ENCODE data around the gene HECTD1.
"Not testable (repeated sequence)": the region's sequence is repeated elsewhere in the genome, so short reads cannot be mapped to it uniquely, and the experiment has no call there.

The HECTD1 gene

DNA sequence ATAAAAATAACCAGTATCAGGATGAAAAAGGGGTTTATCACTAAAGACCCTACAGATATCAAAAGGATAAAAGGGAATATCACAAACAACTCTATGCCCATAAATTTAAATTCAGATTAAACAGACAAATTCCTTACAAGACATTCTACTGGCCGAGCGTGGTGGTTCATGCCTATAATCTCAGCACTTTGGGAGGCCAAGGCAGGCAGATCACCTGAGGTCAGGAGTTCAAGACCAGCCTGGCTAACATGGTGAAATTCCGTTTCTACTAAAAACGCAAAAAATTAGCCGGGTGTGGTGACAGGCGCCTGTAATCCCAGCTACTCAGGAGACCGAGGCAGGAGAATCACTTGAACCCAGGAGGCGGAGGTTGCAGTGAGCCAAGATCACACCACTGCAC, 15.0 kb downstream of the HECTD1 start:
- not testable (repeated sequence) for DNase-seq

DNA sequence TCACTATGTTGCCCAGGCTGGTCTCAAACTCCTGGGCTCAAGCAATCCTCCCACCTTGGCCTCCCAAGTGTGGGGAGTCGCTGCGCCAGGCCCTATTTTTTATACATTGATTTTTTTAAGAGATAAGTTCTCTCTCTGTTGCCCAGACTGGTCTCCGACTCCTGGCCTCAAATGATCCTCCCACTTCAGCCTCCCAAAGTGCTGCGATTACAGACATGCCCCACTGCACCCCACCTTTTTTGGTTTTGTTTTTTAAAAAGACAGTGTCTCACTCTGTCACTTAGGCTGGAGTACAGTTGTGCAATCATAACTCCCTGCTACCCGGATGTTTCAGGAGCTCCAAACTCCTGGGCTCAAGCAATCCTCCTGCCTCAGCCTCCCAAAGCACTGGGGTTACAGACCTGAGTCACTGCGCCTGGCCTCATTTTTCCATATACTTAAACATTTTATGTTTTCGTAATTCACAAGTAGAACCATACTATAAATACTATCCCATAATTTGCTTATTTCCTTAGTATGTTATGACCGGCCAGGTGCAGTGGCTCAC, 16.8 kb downstream of the HECTD1 start:
- no peak for DNase-seq

DNA sequence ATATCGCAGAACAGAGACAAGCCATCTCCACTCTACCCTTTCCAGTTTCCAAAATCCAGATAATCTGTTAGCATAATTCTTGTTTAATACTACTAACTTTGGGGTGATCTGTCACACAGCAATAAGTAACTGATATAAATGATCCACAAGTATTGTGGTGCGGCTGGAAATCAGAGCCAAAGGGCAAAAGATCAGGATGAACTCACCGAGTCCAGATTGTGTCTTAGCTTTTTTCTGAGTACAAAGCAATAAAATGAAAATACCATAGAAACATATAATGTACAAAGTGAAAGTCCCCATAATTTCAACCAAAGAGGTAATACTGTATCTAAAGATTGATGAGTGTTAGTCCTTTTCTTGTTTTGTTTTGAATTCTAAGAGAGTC, 17.4 kb downstream of the HECTD1 start:
- no peak for DNase-seq

DNA sequence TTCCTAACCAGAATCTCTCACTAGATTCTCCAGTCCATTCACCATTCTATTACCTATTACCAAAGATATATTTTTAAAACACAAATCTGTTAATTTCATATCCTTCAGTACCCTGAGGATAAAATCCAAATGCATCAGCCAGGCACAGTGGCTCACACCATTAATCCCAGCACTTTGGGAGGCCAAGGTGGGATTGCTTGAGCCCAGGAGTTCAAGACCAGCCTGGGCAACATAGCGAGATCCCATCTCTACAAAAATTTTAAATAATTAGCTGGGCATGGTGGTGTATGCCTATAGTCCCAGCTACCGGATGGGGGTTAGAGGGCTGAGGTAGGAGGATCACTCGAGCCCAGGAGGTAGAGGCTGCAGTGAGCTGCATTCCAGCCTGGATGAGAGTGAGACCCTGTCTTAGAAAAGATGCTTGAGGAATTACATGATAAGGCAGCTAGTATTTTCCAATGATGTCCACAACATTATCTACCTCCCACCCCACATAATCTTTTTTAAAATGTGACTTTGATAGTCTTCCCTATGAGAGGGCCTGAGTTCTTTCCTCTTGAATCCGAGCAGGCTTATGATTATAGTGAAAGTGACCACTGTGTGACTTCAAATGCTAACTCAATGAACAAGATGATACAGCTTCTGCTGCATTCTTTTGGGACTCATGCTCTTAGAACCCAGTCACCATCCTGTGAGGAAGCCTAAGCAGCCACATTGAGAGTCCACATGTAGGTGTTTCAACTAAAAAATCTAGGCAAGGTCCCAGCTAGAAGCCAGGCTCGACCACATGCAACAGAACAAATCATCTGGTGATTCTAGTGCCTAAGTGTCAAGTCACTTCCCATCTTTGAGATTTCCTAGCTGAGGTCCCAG, 18.0 kb downstream of the HECTD1 start:
- DNase-seq = no peak

DNA sequence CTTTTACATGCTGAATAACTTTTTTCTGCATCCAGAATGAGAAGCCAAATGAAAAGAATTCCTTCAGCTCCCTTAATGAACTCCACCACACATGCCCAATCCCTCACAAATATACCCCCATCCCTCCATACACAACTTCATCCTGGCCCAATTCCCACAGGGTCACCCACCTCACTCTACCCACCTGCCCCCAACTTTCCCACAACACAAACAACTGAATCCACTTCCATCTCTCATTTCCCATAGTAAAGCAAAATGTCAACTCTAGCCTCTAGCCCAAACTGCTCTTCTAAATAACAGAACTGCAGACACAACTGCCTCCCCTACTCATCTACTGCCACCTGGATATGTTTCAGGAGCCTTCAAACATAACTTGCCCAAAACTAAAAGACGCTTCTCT, 18.8 kb downstream of the HECTD1 start:
- DNase-seq = no peak

DNA sequence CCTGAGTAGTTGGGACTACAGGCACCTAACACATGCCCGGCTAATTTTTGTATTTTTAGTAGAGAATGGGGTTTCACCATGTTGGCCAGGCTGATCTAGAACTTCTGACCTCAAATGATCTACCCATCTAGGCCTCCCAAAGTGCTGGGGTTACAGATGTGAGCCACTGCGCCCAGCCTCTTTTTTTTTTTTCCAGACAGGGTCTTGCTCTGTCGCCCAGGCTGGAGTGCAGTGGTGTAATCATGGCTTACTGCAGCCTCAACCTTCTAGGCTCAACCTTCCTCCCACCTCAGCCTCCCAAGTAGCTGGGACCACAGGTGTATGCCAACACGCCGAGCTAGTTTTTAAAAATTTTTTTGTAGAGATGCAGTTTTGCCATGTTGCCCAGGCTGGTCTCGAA, 25.6 kb downstream of the HECTD1 start:
- DNase-seq = not testable (repeated sequence)

DNA sequence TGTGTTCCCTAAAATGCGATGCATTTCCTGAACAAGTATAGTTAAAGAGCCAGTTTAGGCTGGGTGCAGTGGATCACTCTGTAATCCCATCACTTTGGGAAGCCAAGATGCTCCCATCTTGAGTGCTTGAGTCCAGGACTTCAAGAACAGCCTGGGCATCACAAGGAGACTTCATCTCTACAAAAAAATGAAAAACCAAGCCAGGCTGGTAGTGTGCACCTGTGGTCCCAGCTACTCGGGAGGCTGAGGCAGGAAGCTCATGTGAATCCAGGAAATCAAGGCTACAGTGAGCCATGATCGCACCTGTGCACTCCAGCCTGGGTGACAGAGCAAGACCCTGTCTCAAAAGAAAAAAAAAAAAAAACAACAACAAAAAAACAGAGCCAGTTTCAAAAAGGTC, 26.3 kb downstream of the HECTD1 start:
- DNase-seq = no peak

DNA sequence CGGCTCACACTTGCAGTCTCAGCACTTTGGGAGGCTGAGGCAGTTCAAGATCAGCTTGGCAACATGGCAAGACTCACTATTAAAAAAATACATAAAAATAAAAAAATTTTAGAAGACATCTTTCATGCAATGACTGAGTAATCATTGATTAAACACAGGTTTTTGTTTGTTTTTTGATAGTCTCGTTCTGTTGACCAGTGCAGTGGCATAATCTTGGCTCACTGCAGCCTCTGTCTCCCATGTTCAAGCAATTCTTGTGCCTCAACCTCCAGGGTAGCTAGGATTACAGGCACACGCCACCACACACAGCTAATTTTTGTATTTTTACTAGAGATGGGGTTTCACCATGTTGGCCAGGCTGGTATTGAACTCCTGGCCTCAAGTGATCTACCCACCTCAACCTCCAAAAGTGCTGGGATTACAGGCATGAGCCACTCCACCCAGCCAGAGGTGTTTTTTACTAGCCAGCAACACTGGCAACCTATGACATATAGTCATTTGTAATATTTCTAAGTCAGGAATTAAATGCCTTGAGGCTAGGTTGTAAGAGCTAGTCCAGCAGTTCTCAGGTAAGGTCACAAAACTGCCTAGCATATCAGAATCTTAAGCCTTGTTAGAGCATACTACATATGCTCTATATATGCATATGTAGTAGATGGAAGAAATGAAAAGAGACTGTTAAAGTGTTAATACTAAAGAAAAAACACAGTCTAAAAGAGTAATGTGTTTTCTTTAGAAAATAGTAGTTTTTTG, 27.1 kb downstream of the HECTD1 start:
- no peak for DNase-seq

DNA sequence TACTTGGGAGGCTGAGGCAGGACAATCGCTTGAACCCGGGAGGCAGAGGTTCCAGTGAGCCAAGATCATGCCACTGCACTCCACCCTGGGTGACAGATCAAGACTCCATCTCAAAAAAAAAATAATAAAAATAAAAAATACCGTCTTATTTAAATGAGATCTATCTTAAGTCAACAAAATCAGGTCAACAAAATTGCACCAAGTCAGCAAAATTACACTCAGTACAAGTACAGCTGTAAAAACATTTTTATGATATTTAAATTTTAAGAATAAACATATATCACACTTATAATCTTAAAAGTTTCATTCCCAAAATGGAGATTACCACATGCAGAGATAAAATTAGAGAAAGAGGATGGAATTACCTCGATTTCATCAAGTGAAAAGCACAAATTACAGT, 33.2 kb downstream of the HECTD1 start:
- no peak for DNase-seq

DNA sequence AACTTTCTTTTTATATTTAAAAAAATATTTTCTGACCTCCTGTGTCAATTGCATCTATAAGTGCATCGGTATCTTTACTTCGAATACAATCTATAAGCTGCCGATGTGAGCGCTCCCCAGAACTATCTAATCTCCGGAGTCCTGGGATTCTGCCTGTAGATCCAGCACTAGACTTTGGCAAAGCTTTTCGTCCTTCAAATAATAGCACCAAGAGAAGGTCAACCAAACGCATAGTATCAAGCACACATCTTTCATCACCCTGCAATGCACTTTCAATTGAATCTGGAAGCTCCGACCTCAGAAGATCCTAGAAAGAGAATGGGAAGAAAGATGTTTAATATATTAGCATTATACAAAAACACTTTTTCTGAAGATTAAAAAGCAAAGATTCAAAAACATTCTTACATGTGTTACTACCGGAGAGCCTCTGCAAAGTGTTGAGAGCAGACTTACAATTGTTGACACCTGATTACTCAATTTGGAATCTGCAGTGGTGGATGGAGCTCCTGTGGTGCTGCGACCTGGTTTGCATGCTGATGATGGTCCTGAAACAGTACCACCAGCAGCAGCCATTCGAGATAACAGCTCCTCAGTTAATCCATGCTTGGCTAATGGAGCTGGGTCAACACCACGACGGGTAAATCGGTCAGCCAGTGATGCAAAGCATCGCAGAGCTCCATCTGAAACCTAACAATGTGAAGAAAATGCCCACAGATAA, 34.3 kb downstream of the HECTD1 start:
- no peak for DNase-seq

DNA sequence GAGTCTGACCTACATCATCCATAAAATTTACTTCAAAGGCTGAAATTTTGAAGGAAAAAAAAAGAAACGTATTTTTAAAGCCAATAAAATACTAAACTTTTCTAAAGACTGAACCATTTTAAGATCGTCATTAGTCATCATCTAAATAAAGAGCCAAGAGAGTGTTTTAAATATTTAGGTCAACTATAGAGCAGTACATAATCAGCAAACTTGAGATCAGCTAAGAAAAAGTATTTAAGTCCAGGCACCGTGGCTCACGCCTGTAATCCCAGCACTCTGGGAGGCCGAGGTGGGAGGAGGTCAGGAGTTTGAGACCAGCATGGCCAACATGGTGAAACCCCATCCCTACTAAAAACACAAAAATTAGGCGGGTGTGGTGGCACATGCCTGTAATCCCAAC, 35.5 kb downstream of the HECTD1 start:
- no peak for DNase-seq

DNA sequence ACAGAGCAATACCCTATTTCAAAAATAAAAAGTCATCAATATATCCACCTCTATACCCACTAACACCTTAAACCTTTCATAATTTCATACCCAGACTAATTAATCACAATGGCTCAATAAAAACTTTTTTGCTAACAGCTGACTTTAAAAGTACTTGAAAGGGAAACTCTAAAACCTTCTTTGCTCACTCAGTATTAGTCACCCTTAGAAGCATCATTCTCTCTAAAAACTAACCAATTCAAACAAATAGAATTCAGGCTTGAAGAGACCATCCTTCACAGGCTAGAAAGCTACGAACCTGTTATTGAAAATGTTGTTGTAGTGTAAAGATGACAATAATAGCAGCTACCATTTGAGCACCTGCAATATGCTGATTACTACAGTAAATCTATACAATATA, 37.2 kb downstream of the HECTD1 start:
- DNase-seq = no peak

DNA sequence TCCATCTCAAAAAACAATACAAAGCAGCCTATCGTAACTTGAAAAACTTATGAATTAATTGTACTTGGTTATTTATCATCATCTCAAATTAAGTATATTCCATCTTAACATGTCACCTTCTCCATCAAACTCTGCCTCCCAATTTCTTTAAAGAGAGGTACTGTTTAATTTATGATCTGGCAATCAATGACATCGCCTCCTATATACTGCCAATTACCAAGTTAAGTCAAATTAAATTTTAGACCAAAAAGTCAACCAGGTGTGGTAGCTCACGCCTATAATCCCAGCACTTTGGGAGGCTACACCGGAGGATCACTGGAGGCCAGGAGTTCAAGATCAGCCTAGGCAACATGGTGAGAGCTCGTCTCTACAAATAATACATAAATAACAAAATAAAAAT, 37.7 kb downstream of the HECTD1 start:
- no peak for DNase-seq

DNA sequence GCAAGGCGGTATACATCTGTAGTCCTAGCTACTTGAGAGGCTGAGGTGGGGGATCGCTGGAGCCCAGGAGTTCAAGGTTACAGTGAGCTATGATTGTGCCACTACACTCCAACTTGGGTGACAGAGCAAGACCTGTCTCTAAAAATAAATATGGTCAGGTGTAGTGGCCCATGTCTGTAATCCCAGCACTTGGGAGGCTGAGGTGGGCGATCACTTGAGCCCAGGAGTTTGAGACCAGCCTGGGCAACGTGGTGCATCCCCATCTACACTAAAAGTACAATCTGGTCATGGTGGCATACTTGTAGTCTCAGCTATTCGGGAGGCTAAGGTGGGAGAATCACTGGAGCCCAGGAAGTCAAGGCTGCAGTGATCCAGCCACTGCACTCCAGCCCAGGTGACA, 40.6 kb downstream of the HECTD1 start:
- no peak for DNase-seq

DNA sequence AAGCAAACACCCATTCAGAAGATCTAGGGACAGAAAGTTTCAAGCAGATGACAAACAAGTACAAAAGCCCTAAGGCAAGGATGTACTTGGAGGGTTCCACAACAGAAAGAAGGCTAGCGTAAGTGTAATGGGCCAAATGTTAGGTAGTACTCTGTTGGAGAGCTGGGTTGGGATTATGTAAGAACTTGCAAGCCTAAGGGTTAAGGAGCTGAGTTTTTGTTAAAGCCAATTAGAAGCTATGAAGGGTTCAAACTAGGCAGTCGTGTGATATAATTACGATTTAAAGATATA, 41.4 kb downstream of the HECTD1 start:
- no peak for DNase-seq

DNA sequence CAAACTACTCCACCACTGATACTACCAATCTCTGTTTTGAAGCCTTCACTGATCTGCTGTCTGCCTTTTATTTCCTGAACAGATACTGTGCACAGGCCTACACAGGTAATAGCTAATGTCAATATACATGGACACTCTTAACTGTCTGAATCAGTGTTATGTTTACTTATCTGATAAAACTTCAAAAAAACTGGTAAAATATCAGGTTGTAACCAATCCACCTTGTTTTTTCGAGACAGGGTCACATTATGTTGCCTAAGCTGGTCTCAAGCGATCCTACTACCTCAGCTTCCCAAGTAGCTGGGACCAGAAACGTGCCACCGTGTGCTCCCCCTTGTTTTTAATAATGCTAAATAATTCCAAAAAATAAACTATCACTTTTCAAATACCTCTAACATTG, 43.5 kb downstream of the HECTD1 start:
- no peak for DNase-seq

DNA sequence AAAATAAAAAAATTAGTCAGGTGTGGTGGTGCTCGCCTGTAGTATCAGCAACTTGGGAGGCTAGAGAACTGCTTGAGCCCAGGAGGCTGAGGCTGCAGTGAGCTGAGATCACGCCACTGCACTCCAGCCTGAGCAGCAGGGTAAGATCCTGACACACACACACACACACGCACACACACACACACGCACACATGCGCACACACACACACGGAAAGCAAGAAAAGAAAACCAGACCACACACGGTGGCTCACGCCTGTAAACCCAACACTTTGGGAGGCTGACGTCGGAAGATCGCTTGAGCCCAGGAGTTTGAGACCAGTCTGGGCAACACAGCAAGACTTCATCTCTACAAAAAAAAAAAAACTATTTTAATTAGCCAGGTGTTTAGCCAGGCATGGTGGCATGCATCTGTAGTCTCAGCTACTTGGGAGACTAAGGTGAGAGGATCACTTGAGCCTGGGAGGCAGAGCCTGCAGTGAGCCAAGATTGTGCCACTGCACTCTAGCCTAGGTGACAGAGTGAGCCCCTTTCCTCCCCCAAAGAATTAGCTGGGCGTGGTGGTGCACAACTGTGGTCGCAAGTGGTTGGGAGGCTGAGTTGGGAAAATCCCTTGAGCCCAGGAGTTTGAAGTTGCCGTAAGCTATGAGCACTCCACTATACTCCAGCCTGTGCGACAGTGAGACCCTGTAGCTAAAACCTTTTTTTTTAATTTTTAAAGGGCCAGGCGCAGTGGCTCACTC, 44.5 kb downstream of the HECTD1 start:
- DNase-seq = no peak

DNA sequence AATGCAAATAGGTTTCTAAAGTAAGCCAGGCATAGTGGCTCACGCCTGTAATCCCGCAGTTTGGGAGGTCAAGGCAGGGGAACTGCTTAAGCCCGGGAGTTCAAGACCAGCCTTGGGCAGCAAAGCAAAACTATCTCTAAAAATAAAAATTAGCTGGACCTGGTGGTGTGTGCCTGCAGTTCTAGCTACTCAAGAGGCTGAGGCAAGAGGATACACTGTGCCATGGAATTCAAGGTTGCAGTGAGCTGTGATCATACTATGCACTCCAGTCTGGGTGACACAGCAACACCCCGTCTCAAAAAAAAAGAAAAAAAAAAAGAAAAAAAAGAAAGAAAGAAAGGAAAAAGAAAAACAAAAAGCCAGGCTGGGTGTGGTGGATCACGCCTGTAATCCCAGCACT, 46.3 kb downstream of the HECTD1 start:
- no peak for DNase-seq

DNA sequence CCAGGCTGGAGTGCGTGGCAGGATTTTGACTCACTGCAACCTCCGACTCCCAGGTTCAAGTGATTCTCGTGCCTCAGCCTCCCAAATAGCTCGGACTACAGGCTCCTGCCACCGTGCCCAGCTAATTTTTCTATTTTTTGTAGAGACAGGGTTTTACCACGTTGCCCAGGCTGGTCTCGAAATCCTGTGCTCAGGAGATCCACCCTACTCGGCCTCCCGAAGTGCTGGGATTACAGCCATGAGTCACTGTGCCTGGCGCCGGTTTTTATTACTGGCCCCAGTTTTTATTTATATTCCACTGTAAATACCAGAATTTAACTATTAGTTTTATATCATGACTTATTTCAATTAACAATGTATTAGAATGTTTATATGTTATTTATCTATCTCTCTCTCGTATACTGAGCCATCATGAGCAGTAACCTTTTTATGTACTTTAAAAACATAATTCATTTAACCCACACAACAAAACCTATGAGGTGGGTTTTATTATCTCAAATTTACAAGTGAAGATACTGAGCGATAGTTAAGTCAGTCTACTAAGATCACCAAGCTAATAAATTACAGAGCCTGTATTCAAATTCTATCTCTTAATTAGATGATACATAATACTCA, 47.8 kb downstream of the HECTD1 start:
- DNase-seq = no peak

DNA sequence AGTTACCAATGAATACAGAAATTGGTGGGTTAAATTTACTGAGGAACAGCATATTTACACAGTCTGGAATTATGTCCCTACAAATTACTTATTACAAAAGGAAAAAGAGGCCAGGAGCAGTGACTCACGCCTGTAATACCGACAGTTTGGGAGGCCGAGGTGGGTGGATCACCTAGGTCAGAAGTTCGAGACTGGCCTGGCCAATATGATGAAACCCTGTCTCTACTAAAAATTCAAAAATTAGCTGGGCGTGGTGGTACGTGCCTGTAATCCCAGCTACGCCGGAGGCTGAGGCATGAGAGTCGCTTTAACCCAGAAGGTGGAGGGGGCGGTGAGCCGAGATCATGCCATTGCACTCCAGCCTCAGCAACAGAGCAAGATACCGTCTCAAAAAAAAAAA, 52.6 kb downstream of the HECTD1 start:
- DNase-seq = no peak

DNA sequence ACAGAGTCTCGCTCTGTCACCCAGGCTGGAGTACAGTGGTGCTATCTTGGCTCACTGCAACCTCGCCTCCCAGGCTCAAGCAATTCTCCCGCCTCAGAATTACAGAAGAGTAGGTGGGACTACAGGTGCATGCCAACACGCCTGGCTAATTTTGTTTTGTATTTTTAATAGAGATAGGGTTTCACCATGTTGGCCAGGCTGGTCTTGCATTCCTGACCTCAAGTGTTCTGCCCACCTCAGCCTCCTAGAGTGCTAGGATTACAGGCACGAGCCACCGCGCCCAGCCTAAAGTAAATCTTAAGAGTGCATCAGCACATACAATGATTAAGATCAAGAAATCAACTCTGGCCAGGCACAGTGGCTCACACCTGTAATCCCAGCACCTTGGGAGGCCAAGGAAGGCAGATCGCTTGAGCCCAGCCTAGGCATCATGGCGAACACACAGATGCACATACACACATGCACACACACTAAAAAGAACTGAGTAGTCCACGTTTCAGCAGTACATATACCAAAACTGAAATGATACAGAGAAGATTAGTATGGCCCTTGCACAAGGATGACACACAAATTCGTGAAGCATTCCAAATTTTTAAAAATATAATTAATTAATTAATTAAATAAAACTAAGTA, 65.0 kb downstream of the HECTD1 start:
- DNase-seq = no peak

DNA sequence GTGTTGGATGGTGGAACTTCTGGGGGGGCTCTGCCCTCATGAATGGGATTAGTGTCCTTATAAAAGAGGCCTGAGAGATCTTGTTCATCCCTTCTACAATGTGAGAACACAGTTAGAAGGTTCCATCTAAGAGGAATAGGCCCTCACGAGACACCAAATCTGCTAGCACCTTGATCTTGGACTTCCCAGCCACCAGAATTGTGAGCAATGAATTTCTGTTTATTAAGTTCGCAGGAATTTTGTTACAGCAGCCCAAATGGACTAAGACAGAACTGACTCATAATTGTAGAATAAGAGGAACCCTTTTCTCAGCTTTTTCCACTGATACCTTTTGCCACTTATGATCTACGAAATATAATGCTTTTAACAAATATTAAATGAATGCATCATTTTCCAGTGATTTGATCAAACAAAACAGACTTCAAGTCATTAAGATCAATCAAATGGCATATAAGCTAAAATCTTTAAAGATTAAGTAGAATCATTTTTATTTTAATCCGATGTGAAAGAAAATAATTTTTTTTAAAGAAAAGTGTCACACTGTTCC, 68.2 kb downstream of the HECTD1 start:
- no peak for DNase-seq

Measured in effector CD8-positive, alpha-beta T cell (primary cell).